Measurements from ENCODE around the gene NPHS1. TPM values are rescaled to one million over a fixed set of nuclear protein-coding genes. Genes with fewer than 3 reads are reported as not detected.

Gene NPHS1
- total and polyA plus RNA-seq, 2 of the 8 experiments (the other 6 are each of a cell fraction or from before 2014, with no cell fraction given): 1.3 to 1.4 TPM

GRCh38 chr19:35801828-35802227 is 50.5 kb downstream of the NPHS1 start:
- H3K79me2 ChIP-seq (ENCODE audit: control insufficient read depth in 1 of 2, insufficient read depth in 2 of 2, low read length in 2 of 2): no peaks in the 10 kb centered on the region
- TF ChIP-seq EGR1 (IDR thresholded peaks at IDR 0.05; ENCODE audit: borderline replicate concordance, low read depth, low read length) (no peak), BCL11A (IDR thresholded peaks at IDR 0.05; ENCODE audit: low read depth in 2 of 2, low read length in 2 of 2) (no peak), PHF8 (conservative IDR thresholded peaks at IDR 0.05; ENCODE audit: low read depth, low read length) (no peak), RNF2 (IDR thresholded peaks at IDR 0.05; ENCODE audit: borderline replicate concordance, low read depth, low read length, missing control alignments, poor library complexity, severe bottlenecking) (no peak), POLR2A (IDR thresholded peaks at IDR 0.05; ENCODE audit: control extremely low read depth in 1 of 2, low read depth in 2 of 2, low read length in 2 of 2) (no peak), ATF3 (IDR thresholded peaks at IDR 0.05; ENCODE audit: insufficient read depth, low read depth, low read length) (no peak), SIN3A (conservative IDR thresholded peaks at IDR 0.05 in 1 of 2, IDR thresholded peaks at IDR 0.05 in 1 of 2; ENCODE audit: low read depth in 1 of 2, low read length in 2 of 2) (no peak), CEBPB (IDR thresholded peaks at IDR 0.05; ENCODE audit: low read depth, low read length) (no peak), E2F6 (IDR thresholded peaks at IDR 0.05) (no peak), GTF2F1 (IDR thresholded peaks at IDR 0.05; ENCODE audit: borderline replicate concordance, low read depth, low read length) (no peak), BRCA1 (IDR thresholded peaks at IDR 0.05; ENCODE audit: low read depth, low read length) (no peak), SAP30 (IDR thresholded peaks at IDR 0.05; ENCODE audit: insufficient read depth, insufficient replicate concordance, low read length) (no peak)

More at GRCh38 chr19:35801828-35802227, 50.5 kb downstream of the NPHS1 start:
- DNase-seq (ENCODE audit: low read depth in 1 of 2, low spot score in 2 of 2) (no peak), FAIRE-seq (no peak)
- no peaks in the 10 kb centered on the region for H4K20me1 ChIP-seq (replicated peaks in 1 of 2; ENCODE audit: control insufficient read depth in 1 of 2, insufficient read depth in 2 of 2, low read length in 2 of 2)
- H2AFZ ChIP-seq (ENCODE audit: low read length): no peak overlapping the region
- no peak overlapping the region for H3K9ac ChIP-seq (replicated peaks in 1 of 4; ENCODE audit: extremely low read depth in 1 of 4, low read depth in 3 of 4, low read length in 3 of 4)
- no peak overlapping the region for H2AK5ac ChIP-seq (ENCODE audit: low read depth, low read length)
- 84% methylated on average over 3 of the region's 3 CpGs; no CpG with 5 or more reads in 1 of the 2 experiments for WGBS, 2 experiments (ENCODE audit: extremely low coverage in 1 of 2, insufficient coverage in 1 of 2, insufficient read length in 1 of 2, insufficient replicate concordance in 2 of 2, low coverage in 1 of 2, low lambda C conversion rate in 2 of 2, missing lambda C conversion rate in 1 of 2)
- H3K56ac ChIP-seq (replicated peaks; ENCODE audit: insufficient read length, low read depth, low read length): no peak overlapping the region
- peaks cover 0 to 5% (median 4%) of the 10 kb centered on the region in 4 experiments; a peak in 5 of 7 replicates for H3K4me1 ChIP-seq (replicated peaks in 1 of 4; ENCODE audit: control insufficient read depth in 3 of 4, insufficient read depth in 4 of 4, low read length in 3 of 4)
- no peak overlapping the region for H3K14ac ChIP-seq (ENCODE audit: insufficient read length)
- H3K23ac ChIP-seq (ENCODE audit: insufficient read length): no peak overlapping the region
- no peak overlapping the region for H4K8ac ChIP-seq (ENCODE audit: extremely low read depth, insufficient read depth, low read length)
- peaks cover 0 to 11% (median 10%) of the 10 kb centered on the region in 4 experiments; a peak in 6 of 7 replicates for H3K27me3 ChIP-seq (replicated peaks in 1 of 4; ENCODE audit: control insufficient read depth in 3 of 4, extremely low read depth in 1 of 4, insufficient read depth in 3 of 4, low read length in 3 of 4)
- no peak overlapping the region for H2BK20ac ChIP-seq (ENCODE audit: low read length)
- H3K23me2 ChIP-seq (ENCODE audit: low read depth, low read length): peaks cover 10% of the 10 kb centered on the region; the same call in 1 of the 2 replicates
- H2BK12ac ChIP-seq (ENCODE audit: low read depth, low read length): no peak overlapping the region
- H2BK15ac ChIP-seq (ENCODE audit: low read length): no peak overlapping the region
- H3K9me3 ChIP-seq (ENCODE audit: insufficient read depth in 2 of 2, low read depth in 1 of 2, low read length in 1 of 2): no peaks in the 10 kb centered on the region
- H3K27ac ChIP-seq (ENCODE audit: low read depth, low read length): no peak overlapping the region
- no peak overlapping the region for H2BK120ac ChIP-seq (replicated peaks; ENCODE audit: low read depth, low read length)
- no peak overlapping the region for H3K18ac ChIP-seq (ENCODE audit: extremely low read depth, low read length)
- H3K4me3 ChIP-seq (ENCODE audit: extremely low read depth in 1 of 4, insufficient read depth in 2 of 4, low read depth in 3 of 4, low read length in 4 of 4): no peak overlapping the region
- H3K36me3 ChIP-seq (ENCODE audit: control insufficient read depth in 2 of 4, insufficient read depth in 4 of 4, low read length in 3 of 4): no peaks in the 10 kb centered on the region
- H4K91ac ChIP-seq (replicated peaks; ENCODE audit: insufficient read length, low read length): no peak overlapping the region
- no peak overlapping the region for H3K4me2 ChIP-seq (ENCODE audit: insufficient read depth in 1 of 2, low read depth in 2 of 2, low read length in 2 of 2)
- H3K79me1 ChIP-seq (ENCODE audit: low read depth, low read length): no peaks in the 10 kb centered on the region
- no peak overlapping the region for H2BK5ac ChIP-seq (ENCODE audit: low read depth, low read length)
- no peak overlapping the region for H4K5ac ChIP-seq (ENCODE audit: insufficient read length, low read depth, low read length)
- H3K4ac ChIP-seq (replicated peaks; ENCODE audit: insufficient read length, low read depth, low read length): no peak overlapping the region
- CTCF ChIA-PET (ENCODE audit: partially characterized antibody): interaction anchor here (0.6 kb wide), 3 partner anchors 11 to 313 kb away, joined by 3 to 4 read pairs (median 3); no protein-coding TSS in a partner anchor
- POLR2A ChIA-PET (ENCODE audit: partially characterized antibody): interaction anchor here (1.4 to 1.9 kb wide), 2 partner anchors 14 to 68 kb away, joined by 3 to 5 read pairs; no protein-coding TSS in a partner anchor
